Measurements from ENCODE around the gene BAZ1A.
A peak's percentile ranks its signal among the peaks of the same experiment; 100 is the strongest.

Gene BAZ1A

GRCh38 chr14:34721129-34721528 is 154.0 kb downstream of the BAZ1A start:
- DNase-seq (ENCODE audit: low spot score) (no peak), FAIRE-seq (no peak)

- no peak for FAIRE-seq
- DNase-seq (ENCODE audit: low spot score) = peak; percentile 52
These were observed 156.3 kb downstream of the BAZ1A start for GRCh38 chr14:34718750-34719304.

DNA sequence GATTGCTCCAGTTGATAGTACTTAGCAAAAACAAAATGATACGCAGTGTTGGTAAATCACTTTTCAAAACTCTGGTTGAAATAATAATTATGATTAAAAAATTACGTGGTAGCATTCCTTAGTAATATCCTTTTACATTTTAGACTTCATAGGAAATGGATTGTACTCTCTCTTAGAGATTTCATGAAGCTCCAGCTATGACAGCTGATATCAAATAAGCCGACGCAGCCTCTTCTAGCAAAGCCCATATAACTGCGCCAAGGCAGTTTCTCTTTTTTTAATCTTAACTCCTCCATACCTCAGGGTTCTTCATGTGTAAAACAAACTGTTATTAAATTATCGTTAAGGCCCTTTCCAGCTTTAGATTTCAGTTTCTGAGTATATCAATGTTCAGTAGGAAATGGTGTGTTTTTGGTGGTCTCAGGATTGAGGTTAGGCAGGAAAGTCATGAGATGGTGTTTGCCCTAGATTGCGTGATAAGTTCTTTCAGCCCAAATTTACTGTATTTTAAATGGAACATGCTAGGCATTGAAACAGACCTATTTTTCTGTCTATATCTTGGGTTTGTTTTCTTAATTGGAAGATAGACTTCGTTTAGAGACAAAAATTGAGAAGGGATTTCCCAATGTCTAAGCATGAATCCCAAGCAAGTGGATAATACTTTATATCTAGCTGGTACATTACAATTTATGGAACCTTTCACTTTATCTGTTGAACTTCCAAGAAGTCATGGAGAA is 159.9 kb downstream of the BAZ1A start:
- DNase-seq (ENCODE audit: low spot score) (no peak), FAIRE-seq (no peak)

GRCh38 chr14:34714320-34715126 is 160.6 kb downstream of the BAZ1A start, which contains the start of gene CFL2:
Gene CFL2, minus strand, starts transcription at chr14:34714593. Its CDS starts 53 bp downstream, at chr14:34714540.
- FAIRE-seq (peak; percentile 74), DNase-seq (ENCODE audit: low spot score) (peak; percentile 95)

- DNase-seq (ENCODE audit: low spot score) (peak; percentile 32), FAIRE-seq (no peak)
These were observed 161.4 kb downstream of the BAZ1A start for GRCh38 chr14:34713681-34714319.

- FAIRE-seq = no peak
- DNase-seq (ENCODE audit: low spot score) = no peak
These were observed 162.0 kb downstream of the BAZ1A start for GRCh38 chr14:34713122-34713680.

DNA sequence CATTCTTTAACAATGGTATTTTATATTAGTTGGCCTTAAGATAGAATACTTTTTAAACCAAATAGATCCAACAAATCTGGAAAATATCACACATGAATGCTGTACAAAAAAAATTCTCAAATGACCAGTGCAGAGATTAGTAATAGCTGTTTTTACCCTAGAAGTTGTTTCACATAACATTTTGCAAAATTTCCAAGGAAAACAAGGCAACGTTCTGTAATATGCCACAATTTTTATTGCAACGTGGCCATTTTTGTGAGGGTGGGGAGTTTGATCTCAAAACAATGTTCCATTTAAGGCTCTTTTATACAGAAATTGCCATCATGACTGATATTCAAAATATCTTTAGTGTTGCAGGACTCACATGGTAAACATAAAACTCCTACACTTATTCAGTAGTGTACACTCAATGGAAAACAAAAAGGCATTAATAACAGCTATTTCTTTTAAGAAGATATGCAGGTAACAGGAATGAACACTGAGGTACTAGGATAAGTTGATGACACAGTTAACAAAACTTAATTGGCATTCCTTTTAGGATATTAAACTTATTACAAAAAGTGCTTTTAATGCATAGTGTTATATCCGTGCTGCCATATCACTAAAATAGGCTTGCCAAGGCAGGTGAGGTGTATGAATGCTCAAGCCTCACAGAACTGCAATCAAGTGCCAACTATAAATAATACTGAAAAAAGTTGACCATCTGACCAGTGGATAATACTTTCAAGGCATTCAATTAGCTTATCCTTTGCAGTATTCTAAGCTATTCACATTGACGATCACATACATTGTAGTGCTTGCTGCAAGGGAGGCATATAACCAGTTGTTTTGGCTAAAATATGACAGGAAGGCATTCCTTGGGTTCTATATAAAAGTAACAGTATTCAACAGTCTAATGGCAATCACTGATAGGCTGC is 163.1 kb downstream of the BAZ1A start:
- DNase-seq (ENCODE audit: low spot score) (no peak), FAIRE-seq (no peak)

- FAIRE-seq (no peak), DNase-seq (ENCODE audit: low spot score) (no peak)
These were observed 164.0 kb downstream of the BAZ1A start for GRCh38 chr14:34711169-34711568.

GRCh38 chr14:34710744-34711143 is 164.4 kb downstream of the BAZ1A start:
- DNase-seq (ENCODE audit: low spot score) (no peak), FAIRE-seq (no peak)

- DNase-seq (ENCODE audit: low spot score) (no peak), FAIRE-seq (no peak)
These were observed 165.2 kb downstream of the BAZ1A start for GRCh38 chr14:34710006-34710405.

- FAIRE-seq (no peak), DNase-seq (ENCODE audit: low spot score) (no peak)
These were observed 167.4 kb downstream of the BAZ1A start for GRCh38 chr14:34707722-34708121.

Measured in urothelium cell line (cell line).